ENCODE data around the gene CZIB. TPM values are rescaled to one million over a fixed set of nuclear protein-coding genes. Genes with fewer than 3 reads are reported as not detected.

CZIB gene
- 46.1 and 47.7 TPM in 2 replicates for total RNA-seq (2014; rRNA removed)
- 65.6 TPM for polyA plus RNA-seq (2012)

DNA sequence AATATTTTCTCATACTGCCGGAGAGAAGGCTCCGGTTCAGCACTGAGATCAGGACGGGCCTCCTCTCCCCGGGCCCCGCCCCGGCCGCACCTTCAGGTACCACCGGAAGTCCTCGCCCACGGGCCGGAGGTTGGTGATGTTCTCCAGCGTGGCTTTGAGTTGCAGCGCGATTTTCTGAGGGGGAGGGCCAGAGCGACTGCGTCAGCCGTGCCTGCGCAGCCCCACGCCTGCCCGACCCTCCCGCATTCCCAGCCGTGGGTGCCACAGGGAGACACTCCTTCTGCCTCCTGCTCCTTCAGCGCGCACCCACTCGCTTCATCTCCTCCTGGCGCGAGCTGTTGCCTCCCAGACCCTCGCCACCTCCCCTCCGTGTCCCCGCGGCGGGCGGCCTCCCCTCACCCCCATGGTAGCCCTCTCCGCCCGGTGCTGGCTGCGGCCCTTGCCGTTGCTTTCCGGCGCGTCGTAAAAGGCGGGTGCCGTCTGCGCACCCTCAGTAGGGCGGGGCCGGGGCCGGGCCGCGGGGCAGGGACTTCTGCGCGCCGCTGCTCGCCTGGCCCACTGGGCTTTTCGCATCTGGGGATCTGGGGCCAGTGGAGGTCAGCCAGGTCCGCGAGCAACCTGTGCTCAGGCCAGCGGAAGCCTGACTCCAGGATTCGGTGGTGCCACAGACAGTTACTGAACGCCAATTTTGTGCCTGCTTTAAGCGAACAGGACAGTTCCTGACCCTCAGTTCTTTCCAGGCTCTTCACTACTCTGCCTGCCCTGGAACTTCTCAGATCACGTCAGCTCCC is at the start of gene CZIB:
Gene CZIB, minus strand, starts transcription at position 464 of the 791 bp plus-strand sequence. Its CDS starts 59 bp downstream, at position 405.
- DNase-seq (ENCODE audit: low read depth), result peak; percentile 83

DNA sequence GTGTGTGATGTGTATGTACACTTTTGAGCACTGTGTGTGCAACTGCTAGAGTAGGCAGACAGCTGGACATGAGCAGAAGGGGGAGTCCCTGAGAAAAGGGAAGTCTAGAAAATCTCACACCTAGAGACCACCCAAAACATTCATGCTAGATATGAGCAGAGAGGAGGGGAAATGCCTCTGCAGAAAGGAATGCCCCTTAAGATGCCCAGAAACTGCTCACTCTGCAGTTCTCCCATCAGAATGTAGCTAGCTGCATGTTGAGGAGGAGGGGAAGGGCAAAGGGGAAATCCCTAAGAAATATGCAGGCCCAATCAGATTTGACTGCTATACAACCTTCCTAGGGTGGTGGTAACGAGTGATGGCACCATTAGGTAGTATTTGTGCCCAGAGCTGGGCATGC is 49.7 kb upstream of the CZIB start:
- DNase-seq (ENCODE audit: low read depth), result no peak

DNA sequence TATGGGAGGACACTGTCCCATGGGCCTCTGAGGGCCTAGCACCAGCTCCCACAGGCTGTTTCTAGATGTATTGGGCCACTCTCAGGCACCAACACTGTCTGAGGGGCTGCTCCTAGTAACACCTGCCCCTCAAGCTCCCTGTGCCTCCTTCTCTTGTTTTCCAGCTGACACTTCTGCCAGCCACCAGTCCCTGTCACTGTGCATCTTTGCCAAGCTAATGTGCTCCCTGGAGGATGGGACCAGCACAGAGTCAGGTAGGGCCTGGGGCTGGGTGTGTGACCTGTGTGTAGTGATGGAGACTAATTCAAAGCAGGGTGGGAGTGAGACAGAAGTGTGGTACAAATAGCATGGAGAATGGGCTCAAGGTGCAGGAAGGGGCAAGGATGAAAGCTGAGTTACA is 47.3 kb upstream of the CZIB start:
- DNase-seq (ENCODE audit: low read depth), result no peak

DNA sequence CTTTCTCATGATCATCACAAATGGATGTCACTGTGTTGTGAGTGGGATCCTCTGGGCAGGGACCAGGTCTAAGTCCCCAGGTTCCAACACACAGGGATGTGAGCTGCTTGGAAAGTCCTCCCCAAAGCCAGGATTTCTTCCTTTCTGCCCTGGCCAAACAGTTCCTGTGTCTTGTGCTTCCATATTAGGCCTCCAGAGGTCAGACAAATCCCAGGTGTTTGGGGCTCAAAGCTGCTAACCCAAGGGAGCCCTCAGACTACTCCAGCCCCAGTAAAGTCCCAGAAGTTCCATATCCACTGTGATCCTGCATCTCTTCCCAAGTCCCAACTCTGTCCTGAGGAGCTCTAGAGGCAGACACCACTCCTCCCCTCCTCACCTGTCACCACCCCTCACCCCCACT is 45.6 kb upstream of the CZIB start:
- no peak for DNase-seq (ENCODE audit: low read depth)

DNA sequence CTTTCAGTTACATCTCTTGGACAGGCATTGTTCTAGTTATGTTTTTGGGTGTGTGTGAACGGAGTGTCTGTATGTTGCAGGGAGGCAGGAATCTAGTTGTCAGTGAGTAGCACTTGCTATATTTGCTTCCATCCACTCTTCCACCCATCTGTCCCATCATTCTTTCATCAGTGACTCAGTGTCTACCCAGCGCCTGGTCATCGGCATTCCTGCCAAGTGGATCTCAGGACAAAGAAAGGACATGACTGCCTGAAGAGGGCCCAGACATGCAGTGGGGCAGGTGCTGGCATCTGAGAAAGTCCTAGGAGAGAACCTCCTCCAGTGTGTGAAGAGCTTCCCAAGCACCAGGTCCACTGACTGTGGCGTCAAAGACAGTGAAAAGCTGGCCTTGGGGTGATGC is 45.1 kb upstream of the CZIB start:
- peak; percentile 36 for DNase-seq (ENCODE audit: low read depth)

DNA sequence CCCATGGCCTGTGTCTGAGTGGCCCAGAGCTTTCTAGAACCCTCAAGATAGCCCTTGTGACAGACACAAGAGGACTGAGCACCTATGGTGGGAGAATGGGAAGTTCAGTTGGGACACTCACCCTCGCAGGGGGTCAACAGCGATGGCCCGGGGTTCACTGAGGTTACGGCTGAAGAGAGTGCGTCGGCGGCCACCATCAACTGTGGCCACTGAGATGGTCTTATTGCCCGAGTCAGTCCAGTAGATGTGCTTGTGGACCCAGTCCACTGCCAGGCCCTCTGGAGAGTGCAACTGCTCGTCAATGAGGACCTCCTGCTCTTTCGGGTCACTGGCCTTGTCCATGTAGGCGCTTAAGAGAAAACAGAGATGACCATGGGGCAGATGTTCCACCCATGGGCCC is 43.6 kb upstream of the CZIB start:
- DNase-seq (ENCODE audit: low read depth), result no peak

DNA sequence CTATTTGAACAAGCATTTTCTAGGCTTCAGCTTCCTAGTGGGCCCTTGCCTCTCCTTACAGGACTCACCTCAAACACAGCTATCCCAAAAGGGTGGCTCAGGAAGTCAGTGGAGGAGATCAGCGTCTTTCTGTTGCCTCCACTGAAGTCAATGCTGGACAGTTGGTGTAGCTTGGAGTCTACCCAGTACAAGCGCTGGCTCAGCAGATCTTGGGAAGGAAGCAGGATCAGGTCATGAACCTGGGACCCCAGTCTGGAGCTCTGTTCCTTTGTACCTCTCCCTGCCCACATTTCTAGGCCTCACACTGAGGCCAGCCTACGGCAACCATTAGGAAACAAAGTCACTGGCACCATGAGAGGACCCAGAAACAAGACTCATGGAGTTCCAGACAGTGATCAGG is 41.6 kb upstream of the CZIB start:
- DNase-seq (ENCODE audit: low read depth), result no peak

DNA sequence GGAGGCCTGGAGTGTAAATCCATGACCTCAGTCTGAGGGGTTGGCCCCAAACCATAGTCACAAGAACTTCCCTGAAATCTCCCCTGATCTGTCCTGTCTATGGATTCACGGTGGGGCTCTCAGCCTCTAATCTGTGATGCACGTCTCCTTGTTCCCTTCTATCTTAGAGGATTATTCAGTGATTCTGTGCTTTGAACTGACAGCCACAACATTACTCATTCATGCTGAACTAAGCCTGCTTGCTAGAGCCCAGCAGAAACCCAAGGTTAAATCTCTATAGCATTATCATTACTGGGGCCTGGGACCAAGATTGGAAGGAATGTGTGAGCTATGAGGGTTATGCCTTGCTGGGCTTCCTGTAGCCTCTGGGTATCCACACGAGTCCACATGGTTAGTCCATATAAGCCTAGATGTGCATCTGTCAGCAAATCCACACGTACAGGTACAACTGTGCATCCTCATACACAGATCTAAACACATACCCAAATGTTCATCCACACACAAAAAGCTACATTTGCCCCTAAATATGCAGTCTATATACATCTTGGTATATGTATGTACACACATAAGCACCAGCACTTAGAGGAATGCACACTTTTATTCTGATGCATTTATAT is 40.3 kb upstream of the CZIB start:
- no peak for DNase-seq (ENCODE audit: low read depth)

DNA sequence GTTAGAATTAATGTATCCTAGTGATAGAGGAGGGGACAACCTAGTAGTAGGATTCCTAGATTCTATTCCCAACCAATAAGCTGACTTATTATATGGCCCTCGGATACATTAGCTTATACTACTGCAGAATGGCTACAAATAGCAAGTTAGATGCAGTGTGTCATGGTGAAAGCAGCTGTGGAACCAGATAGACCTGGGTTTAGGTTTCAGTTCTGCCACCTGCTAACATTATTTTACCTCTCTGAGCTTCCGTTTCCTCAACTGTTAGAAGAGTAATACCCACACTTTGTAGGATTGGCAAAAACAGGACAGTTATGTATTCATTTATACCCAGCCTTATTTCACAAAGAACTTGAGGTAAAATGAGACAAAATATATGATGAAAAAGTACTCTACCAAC is 39.5 kb upstream of the CZIB start:
- DNase-seq (ENCODE audit: low read depth), result no peak

DNA sequence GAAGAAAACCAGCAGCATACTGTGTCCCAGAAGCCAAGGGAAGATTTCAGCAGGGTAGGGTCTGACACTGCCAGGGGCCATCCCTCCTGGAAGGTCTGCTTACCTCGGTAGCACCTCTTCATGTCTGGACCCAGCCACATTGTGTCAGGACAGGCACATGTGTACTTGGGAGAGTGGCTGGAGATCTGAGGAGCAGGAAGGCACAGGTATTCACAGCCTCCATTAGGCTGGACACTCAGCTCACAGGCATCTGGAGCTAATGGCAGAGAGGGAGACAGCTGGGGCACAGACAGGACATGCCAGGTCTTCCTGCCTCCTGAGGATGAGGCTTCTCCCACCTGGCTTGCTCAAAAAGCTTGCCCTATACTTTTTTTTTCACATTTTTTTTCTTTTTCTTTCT is 37.8 kb upstream of the CZIB start:
- no peak for DNase-seq (ENCODE audit: low read depth)

DNA sequence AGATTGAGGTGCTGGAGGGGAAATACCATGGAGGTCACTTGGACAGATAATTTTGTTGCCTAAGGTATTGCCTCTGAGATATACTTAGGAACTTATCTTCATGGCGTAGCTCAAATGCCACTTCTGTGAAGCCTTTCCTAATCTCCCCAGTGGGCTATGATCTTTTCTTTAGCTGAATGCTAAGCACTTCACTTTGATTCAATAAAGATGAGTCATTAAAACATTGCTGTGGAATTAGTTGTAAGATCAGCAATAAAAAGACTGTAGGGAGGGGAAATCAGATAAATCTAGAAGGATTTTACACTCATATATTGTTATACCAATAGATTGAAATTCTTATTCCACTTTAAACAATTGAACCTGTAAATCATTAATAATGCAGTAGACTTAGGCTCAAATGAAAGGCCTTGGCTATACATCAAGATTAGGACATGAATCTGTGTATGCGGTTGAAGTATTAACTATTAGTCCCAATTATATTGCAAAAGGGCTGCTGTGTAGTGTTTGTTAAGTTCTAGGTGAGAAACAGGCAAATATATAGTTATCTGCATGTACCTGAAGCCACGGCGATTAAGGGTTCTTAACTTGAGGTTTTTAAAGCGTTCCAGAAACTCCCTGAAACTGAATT is 37.1 kb upstream of the CZIB start:
- no peak for DNase-seq (ENCODE audit: low read depth)

DNA sequence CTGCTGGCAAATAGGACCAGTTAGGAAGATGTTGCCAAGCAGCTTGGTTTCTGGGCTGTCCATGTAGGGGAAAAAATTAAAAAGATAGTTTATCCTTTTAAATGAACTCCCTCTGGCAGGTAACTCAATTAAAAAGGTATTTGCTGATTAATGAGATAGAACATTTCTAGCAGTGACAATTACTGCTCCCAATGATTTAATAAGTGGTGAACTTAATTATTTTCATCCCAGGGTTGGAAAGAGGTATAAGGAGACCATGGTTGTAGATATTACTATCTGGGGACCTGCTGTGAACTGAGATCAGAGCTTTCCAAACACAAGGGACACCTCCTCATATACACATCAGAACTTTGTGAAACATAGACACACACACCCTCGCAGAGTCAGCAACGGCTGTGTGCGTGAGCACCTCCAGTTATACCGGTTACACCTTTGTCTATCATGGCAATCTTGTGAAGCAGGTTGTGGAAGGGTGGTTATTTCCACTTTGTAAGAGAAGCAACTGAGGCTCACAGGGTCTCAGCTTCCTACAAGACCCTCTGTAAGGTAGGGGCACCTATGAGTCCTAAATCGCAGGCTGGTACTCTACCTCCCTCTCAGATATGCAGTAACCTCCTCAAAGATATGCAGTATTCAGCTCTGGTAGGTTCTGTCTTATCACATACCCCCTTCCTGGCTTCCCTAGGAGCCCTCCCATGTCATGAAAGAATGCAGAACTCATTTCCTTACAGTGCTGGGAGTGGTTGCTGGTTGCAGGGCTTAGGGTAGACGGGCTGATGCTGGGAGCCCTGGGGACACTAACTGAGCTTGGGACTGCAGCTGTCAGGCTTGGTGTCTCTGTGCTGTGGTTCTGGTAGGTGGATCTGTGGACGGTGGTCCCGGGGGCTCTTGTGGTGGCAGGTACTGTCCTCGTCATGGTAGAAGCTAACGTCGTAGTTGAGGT is 36.3 kb upstream of the CZIB start:
- no peak for DNase-seq (ENCODE audit: low read depth)

DNA sequence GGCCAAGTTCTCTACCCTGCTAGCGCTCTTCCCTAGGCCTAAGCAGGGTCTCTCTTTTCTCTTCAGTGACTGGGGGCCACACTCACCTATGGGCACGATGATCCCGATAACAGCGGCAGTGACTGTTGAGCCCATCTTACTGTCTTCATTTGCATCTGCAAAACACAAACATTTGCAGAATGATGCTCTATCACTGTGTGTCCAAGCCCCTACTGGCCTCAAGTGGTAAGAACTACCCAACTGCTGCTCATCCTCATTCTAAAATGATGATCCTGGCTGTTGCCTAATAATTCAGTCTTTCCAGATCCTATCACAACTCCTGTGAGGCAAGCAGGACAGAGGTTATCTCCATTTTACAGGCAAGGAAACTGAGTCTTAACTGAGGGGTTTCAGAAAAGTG is 34.6 kb upstream of the CZIB start:
- DNase-seq (ENCODE audit: low read depth), result no peak

DNA sequence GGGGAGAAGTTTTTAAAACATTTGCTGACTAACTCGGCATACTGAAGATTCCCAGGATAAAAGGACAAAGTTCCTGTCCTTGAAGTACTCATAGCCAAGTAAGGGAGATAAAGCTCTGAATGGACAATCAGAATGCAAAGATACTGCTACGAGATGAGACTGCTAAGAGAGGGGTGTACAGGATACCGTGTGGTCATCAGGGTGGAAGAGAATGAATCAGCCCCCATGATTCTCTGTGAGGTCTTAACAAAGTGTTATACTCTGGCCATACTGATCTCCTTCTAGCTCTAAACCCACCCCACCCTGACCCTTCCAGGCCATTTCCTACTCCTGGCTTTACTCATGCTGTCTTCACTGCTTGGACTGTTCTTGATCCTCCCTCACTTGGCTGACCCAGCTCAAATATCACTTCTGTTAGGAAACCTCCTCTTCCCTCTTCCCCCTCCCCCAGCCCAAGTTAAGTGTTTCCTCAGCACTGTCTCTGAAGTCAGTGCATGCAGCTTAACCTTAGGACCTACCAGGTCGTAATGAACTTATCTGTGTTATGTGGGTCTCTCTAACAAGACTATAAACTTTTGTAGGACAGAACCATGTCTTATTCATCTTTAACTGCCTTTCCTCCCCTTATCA is 33.7 kb upstream of the CZIB start:
- DNase-seq (ENCODE audit: low read depth), result no peak

DNA sequence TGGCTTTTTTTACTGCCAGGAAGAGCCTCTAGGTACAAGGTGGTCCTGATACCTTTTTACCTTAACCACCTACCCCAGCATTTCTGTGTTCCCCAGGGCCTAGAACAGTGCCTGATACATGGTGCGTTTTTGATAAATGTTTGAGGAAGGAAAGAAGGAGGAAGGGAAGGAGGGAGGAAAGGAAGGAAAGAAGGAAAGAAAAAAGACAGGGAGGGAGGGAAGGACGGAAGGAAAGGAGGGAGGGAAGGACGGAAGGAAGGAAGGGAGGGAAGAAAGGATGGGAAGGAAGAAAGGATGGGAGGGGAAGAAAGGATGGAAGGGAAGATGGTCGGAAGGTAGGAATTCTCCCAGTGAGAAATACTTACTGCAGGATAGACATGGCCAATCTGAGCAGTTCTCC is 29.9 kb upstream of the CZIB start:
- DNase-seq (ENCODE audit: low read depth), result no peak

DNA sequence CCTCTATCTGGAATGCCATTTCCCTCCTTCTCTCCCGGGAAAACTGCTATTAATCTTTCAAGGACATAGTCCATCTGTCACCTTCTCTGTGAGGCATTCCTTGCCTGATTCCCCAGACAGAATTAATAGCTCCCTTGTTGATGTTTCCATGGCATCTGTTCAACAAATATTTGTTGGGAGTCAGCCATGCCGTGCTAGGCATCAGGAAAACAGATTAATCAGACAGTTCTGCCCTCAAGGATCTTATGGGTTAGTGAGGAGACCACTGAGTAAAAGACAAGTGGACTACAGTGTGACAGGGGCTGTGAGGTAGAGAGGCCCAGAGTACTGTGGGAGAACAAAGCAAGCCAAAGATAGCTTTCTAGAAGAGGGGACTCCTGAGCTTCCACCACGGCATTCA is 29.3 kb upstream of the CZIB start:
- no peak for DNase-seq (ENCODE audit: low read depth)

DNA sequence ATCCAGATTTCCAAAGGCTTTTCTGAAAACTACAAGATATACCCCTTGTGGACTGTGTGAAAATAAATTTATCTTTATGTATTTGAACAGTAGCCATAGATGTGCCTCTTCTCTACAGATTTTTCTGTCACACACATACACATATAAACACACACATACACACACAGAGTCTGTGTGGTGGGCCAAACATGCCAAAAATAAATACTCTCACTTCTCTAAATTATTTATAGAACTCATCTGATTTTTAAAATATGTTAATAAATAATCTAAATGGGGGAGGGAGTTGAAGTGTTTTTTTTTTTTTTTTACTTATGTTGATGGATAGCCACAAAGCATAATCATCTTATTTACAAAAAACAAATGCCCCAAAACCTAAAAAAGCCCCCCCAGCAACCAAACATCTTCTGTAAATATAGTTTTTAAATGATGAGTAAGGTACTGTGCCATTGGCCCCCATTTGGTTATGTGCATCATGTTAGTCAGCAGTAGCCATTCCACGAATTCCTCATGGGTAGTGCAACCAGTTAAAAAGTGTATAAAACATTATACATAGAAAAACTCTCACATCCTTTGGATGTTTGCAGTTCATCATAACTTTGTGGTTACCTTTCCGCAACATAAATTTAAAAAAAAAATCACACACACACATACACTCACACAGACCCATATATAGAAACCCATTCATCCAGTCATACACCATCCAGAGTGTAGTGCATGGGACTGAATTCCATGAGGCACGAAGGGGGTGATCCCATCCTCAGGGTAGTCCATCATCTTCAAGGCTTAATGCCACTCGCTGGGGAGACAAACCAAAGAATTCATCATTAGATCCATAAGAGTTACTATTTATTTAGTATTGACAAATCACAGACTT is 26.1 kb upstream of the CZIB start:
- DNase-seq (ENCODE audit: low read depth), result no peak

DNA sequence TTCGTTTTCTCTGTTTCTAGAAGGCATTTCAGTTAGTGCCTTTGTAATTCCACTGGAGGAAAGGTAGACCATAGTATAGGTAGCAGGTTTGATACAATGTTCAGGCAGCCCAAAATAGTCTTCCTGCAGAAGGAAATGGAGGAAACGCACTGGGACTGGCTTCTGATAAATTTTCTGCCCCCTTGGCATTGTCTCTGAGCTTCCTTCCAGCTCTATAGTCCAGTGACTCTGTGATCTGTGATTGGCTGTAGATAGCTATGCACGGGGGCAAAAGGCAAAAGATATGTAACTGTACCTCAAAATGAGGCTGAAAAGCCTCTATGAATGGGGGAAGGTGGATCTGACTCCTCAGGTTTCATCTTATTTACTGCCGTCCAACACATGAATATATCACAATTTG is 23.7 kb upstream of the CZIB start:
- no peak for DNase-seq (ENCODE audit: low read depth)

DNA sequence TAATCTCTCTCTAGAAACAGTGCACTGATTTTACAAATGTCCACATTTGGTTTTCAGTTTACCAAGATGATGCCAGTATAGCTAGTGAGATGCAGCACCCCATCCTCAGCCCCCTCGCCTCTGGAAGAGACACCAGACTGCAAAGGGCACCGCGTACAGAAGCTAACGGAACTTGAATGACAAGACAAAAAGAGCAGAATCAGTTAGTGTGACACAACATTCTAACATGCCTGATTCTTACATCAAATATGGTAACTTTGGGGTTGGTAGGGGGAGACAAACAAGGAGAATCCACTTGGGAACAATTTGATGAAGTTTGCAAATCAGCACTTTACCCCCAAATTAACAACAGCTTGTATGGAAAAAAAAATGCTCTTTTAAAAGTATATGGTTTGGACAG is 21.9 kb upstream of the CZIB start:
- DNase-seq (ENCODE audit: low read depth), result no peak

DNA sequence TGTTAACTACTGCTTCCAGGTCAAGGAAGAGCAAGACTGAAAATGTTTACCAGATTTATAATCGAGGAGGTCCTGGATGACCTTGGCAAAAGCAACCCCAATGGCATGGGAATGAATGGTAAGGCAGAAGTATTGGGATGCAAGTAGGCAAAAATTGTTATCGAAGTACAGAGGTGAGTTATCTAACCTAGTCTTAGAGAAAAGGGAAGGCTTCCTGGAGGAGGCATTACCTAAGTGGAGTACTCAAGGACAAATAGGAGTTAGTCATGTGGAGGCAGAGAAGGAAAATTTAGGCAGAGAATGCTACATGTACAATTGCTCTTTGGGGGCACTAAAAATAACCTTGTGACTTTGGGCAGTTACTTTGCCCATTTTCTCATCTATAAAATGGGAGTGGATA is 21.4 kb upstream of the CZIB start:
- DNase-seq (ENCODE audit: low read depth), result no peak

Measured in LHCN-M2 (cell line).